ENCODE measurements around the gene ARHGEF3.

ARHGEF3 gene

GRCh38 chr3:56819016-56819809 is 17.5 kb upstream of the ARHGEF3 start:
- Histone ChIP-seq H3K9me3 (ENCODE audit: control insufficient read depth in 2 of 2, low read length in 2 of 2) (no peaks in the 10 kb centered on the region), H3K4me3 (ENCODE audit: low read length in 2 of 2) (no peak overlapping the region), H3K36me3 (ENCODE audit: control insufficient read depth in 2 of 2, insufficient read depth in 2 of 2, low read length in 2 of 2) (no peaks in the 10 kb centered on the region), H3K27me3 (ENCODE audit: control insufficient read depth in 1 of 2, insufficient read depth in 2 of 2, low read length in 2 of 2) (no peaks in the 10 kb centered on the region), H3K27ac (ENCODE audit: low read length) (no peak overlapping the region), H3K4me1 (ENCODE audit: control insufficient read depth, insufficient read depth, low read length) (no peaks in the 10 kb centered on the region), H3K9ac (ENCODE audit: low read length in 2 of 2) (no peak overlapping the region)

DNA sequence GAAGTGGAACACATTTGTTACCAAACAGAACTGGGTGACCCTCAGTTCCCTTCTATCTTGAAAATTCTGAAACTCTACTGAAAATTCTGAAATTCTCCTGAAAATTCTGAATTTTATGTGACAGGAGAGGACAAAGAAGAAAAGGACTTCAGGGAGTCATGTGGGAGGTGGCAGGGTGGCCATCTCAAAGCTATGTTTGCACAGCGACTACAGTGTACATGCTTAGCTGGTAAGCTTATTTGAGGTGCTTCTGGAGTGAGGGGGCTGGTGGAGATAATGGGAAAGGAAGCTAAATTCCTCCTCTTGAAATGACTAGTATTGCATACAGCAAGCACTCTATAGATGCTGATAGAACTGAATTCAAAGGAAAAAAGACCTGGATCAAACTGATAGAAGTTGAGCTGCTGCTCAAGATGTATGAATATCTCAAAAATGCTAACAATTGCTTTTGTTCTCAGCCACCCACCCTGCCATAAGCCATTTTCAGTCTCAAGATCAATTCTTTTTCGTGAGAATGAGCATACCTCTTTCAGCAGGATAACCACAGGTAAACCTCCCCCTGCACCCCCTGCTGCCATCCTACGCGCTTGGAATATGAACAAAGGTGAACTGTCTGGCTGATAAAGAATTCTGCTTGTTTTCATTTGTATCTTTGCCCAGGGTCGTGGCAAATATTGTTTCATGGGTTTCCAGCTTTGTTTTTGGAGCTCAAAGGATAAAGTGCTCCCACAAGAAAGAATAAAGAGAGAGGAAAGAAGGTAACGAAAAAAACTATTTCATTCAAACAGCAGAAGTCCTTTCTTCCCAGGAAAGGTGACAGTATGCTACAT is 16.6 kb upstream of the ARHGEF3 start:
- H3K27ac ChIP-seq (ENCODE audit: low read length): no peak overlapping the region
- H3K4me3 ChIP-seq (ENCODE audit: low read length in 2 of 2): no peak overlapping the region
- H3K9me3 ChIP-seq (ENCODE audit: control insufficient read depth in 2 of 2, low read length in 2 of 2): no peaks in the 10 kb centered on the region
- H3K4me1 ChIP-seq (ENCODE audit: control insufficient read depth, insufficient read depth, low read length): no peaks in the 10 kb centered on the region
- no peak overlapping the region for H3K9ac ChIP-seq (ENCODE audit: low read length in 2 of 2)
- H3K27me3 ChIP-seq (ENCODE audit: control insufficient read depth in 1 of 2, insufficient read depth in 2 of 2, low read length in 2 of 2): no peaks in the 10 kb centered on the region
- no peaks in the 10 kb centered on the region for H3K36me3 ChIP-seq (ENCODE audit: control insufficient read depth in 2 of 2, insufficient read depth in 2 of 2, low read length in 2 of 2)

- Histone ChIP-seq H3K27ac (ENCODE audit: low read length) (no peak overlapping the region), H3K36me3 (ENCODE audit: control insufficient read depth in 2 of 2, insufficient read depth in 2 of 2, low read length in 2 of 2) (no peaks in the 10 kb centered on the region), H3K27me3 (ENCODE audit: control insufficient read depth in 1 of 2, insufficient read depth in 2 of 2, low read length in 2 of 2) (no peaks in the 10 kb centered on the region), H3K9me3 (ENCODE audit: control insufficient read depth in 2 of 2, low read length in 2 of 2) (no peaks in the 10 kb centered on the region), H3K4me1 (ENCODE audit: control insufficient read depth, insufficient read depth, low read length) (no peaks in the 10 kb centered on the region), H3K9ac (ENCODE audit: low read length in 2 of 2) (no peak overlapping the region), H3K4me3 (ENCODE audit: low read length in 2 of 2) (no peak overlapping the region)
Measured at GRCh38 chr3:56817646-56818045, 15.9 kb upstream of the ARHGEF3 start.

DNA sequence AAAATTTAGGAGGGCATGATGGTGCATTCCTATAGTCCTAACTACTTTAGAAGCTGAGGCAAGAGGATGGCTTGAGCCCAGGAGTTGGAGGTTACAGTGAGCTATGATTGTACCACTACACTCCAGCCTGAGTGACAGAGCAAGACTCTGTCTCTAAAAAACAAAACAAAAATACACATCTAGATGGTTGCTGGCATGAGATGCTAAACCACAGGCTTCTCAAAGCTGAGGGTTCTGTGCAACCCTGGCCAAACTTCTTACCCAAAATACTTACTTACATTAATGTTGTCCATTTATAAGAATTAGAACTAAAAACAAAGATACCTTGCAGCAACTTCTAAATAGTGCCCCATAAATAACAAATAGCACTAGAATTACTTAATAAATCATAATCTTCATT is 14.3 kb upstream of the ARHGEF3 start:
- Histone ChIP-seq H3K27ac (ENCODE audit: low read length) (no peak overlapping the region), H3K9ac (ENCODE audit: low read length in 2 of 2) (no peak overlapping the region), H3K4me1 (ENCODE audit: control insufficient read depth, insufficient read depth, low read length) (no peaks in the 10 kb centered on the region), H3K4me3 (ENCODE audit: low read length in 2 of 2) (no peak overlapping the region), H3K27me3 (ENCODE audit: control insufficient read depth in 1 of 2, insufficient read depth in 2 of 2, low read length in 2 of 2) (no peaks in the 10 kb centered on the region), H3K9me3 (ENCODE audit: control insufficient read depth in 2 of 2, low read length in 2 of 2) (no peaks in the 10 kb centered on the region), H3K36me3 (ENCODE audit: control insufficient read depth in 2 of 2, insufficient read depth in 2 of 2, low read length in 2 of 2) (no peaks in the 10 kb centered on the region)

- Histone ChIP-seq H3K36me3 (ENCODE audit: control insufficient read depth in 2 of 2, insufficient read depth in 2 of 2, low read length in 2 of 2) (no peaks in the 10 kb centered on the region), H3K27ac (ENCODE audit: low read length) (no peak overlapping the region), H3K9ac (ENCODE audit: low read length in 2 of 2) (no peak overlapping the region), H3K9me3 (ENCODE audit: control insufficient read depth in 2 of 2, low read length in 2 of 2) (no peaks in the 10 kb centered on the region), H3K27me3 (ENCODE audit: control insufficient read depth in 1 of 2, insufficient read depth in 2 of 2, low read length in 2 of 2) (no peaks in the 10 kb centered on the region), H3K4me3 (ENCODE audit: low read length in 2 of 2) (no peak overlapping the region), H3K4me1 (ENCODE audit: control insufficient read depth, insufficient read depth, low read length) (no peaks in the 10 kb centered on the region)
Measured at GRCh38 chr3:56815589-56815988, 13.8 kb upstream of the ARHGEF3 start.

DNA sequence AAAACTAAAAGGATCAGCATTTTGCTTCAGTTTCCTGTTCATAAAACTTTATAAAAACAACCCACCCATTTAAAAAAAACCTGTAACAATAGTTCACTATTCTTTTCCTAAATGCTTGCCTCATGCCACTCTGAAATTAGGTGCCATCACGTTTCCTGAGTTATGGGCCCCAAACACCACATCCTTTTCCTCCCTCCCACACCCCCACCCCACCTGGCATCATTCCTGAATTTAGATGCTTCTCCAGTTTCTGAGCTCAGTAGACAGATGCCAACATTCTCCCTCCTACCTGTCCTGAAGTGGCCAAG is 11.9 kb upstream of the ARHGEF3 start:
- Histone ChIP-seq H3K9ac (ENCODE audit: low read length in 2 of 2) (no peak overlapping the region), H3K4me1 (ENCODE audit: control insufficient read depth, insufficient read depth, low read length) (no peaks in the 10 kb centered on the region), H3K4me3 (ENCODE audit: low read length in 2 of 2) (no peak overlapping the region), H3K9me3 (ENCODE audit: control insufficient read depth in 2 of 2, low read length in 2 of 2) (no peaks in the 10 kb centered on the region), H3K27me3 (ENCODE audit: control insufficient read depth in 1 of 2, insufficient read depth in 2 of 2, low read length in 2 of 2) (no peaks in the 10 kb centered on the region), H3K27ac (ENCODE audit: low read length) (no peak overlapping the region), H3K36me3 (ENCODE audit: control insufficient read depth in 2 of 2, insufficient read depth in 2 of 2, low read length in 2 of 2) (no peaks in the 10 kb centered on the region)

- Histone ChIP-seq H3K9me3 (ENCODE audit: control insufficient read depth in 2 of 2, low read length in 2 of 2) (no peaks in the 10 kb centered on the region), H3K9ac (ENCODE audit: low read length in 2 of 2) (no peak overlapping the region), H3K4me3 (ENCODE audit: low read length in 2 of 2) (no peak overlapping the region), H3K27me3 (ENCODE audit: control insufficient read depth in 1 of 2, insufficient read depth in 2 of 2, low read length in 2 of 2) (no peaks in the 10 kb centered on the region), H3K4me1 (ENCODE audit: control insufficient read depth, insufficient read depth, low read length) (no peaks in the 10 kb centered on the region), H3K36me3 (ENCODE audit: control insufficient read depth in 2 of 2, insufficient read depth in 2 of 2, low read length in 2 of 2) (no peaks in the 10 kb centered on the region), H3K27ac (ENCODE audit: low read length) (no peak overlapping the region)
Measured at GRCh38 chr3:56812754-56813652, 11.3 kb upstream of the ARHGEF3 start.

GRCh38 chr3:56811546-56812202 is 9.9 kb upstream of the ARHGEF3 start:
- Histone ChIP-seq H3K9ac (ENCODE audit: low read length in 2 of 2) (no peak overlapping the region), H3K27me3 (ENCODE audit: control insufficient read depth in 1 of 2, insufficient read depth in 2 of 2, low read length in 2 of 2) (no peaks in the 10 kb centered on the region), H3K4me3 (ENCODE audit: low read length in 2 of 2) (no peak overlapping the region), H3K4me1 (ENCODE audit: control insufficient read depth, insufficient read depth, low read length) (no peaks in the 10 kb centered on the region), H3K36me3 (ENCODE audit: control insufficient read depth in 2 of 2, insufficient read depth in 2 of 2, low read length in 2 of 2) (no peaks in the 10 kb centered on the region), H3K9me3 (ENCODE audit: control insufficient read depth in 2 of 2, low read length in 2 of 2) (no peaks in the 10 kb centered on the region), H3K27ac (ENCODE audit: low read length) (no peak overlapping the region)

DNA sequence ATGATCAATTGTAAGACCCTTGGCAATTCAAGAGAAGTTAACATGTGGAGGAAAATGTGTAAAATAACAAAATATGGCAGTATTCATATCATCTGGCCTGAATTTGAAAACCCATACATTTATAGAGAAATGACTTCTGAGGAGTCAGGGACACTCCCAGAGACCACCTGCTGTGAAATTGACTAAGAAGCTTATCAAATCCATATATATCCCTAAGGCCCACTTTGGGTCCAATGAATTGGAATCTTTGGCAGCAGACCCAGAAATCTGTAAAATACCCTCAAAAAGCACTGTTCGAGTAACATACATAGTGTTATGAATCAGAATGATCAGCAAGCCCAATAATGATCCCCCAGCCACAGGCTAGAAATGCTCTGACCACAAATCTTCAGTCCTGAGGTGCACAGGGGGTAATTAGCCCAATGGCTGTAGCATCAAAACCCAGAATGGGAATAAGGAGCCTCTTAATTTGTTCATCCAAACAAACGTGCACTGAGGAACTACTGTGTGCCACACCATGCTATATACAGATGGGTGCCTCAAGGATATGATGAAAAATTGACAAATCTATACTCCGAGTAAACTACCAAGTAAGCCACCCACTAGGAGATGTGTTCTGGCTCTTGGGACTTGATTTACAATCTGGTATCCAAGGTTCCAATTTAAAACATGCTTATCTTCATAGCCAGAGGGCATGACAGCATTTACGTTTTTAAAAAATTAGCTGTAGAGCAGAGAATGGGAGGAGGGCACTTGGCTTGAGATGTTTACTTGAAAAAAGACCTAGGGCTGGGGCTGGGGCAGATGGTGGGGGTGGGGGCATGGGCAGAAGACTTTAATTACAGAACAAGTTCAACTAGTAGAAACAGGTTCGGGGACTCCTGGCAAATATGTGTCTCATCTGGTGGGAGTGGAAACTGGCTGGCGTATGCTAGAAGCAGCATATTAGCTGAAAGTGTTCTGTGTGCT is 9.1 kb upstream of the ARHGEF3 start:
- no peak overlapping the region for H3K27ac ChIP-seq (ENCODE audit: low read length)
- no peaks in the 10 kb centered on the region for H3K36me3 ChIP-seq (ENCODE audit: control insufficient read depth in 2 of 2, insufficient read depth in 2 of 2, low read length in 2 of 2)
- no peaks in the 10 kb centered on the region for H3K27me3 ChIP-seq (ENCODE audit: control insufficient read depth in 1 of 2, insufficient read depth in 2 of 2, low read length in 2 of 2)
- H3K4me1 ChIP-seq (ENCODE audit: control insufficient read depth, insufficient read depth, low read length): no peaks in the 10 kb centered on the region
- H3K4me3 ChIP-seq (ENCODE audit: low read length in 2 of 2): no peak overlapping the region
- H3K9ac ChIP-seq (ENCODE audit: low read length in 2 of 2): no peak overlapping the region
- H3K9me3 ChIP-seq (ENCODE audit: control insufficient read depth in 2 of 2, low read length in 2 of 2): no peaks in the 10 kb centered on the region
